Spleen (tissue), 11 donors: ENCODE results near the gene C14orf180. TPM values are rescaled to one million over a fixed set of nuclear protein-coding genes. Genes with fewer than 3 reads are reported as not detected.

Experiments
- DNase-seq: peaks from one replicate; pipeline ENCODE4 v3.0.0-alpha.2; 2020
- H3K27ac ChIP-seq, 8 donors: fragments of 200-600 bp; sonication (generic) in 7 of 8; 1 replicate in 4 of 8; 2 replicates in 4 of 8; pipeline versions ENCODE4 v1.5.0 to v1.8.0; 2016 to 2021; ENCODE audit warnings: inconsistent platforms in 4 of 8, mild to moderate bottlenecking in 4 of 8, moderate library complexity in 1 of 8
- H3K27me3 ChIP-seq, 7 donors: fragments of 200-600 bp; sonication (generic) in 6 of 7; replicated peaks in 1 of 7; 1 replicate in 4 of 7; 2 replicates in 3 of 7; pipeline versions ENCODE4 v1.5.0 to v1.8.0; 2016 to 2021; ENCODE audit warnings: inconsistent platforms in 3 of 7, mild to moderate bottlenecking in 1 of 7
- H3K36me3 ChIP-seq, 6 donors: fragments of 200-600 bp; sonication (generic) in 5 of 6; 1 replicate in 4 of 6; 2 replicates in 2 of 6; pipeline versions ENCODE4 v1.5.0 to v1.8.0; 2016 to 2021; ENCODE audit warnings: inconsistent platforms in 2 of 6
- H3K4me1 ChIP-seq, 6 donors: fragments of 200-600 bp; sonication (generic) in 5 of 6; 1 replicate in 3 of 6; 2 replicates in 3 of 6; pipeline versions ENCODE4 v1.5.0 to v1.8.0; 2016 to 2021; ENCODE audit warnings: inconsistent platforms in 3 of 6
- H3K4me3 ChIP-seq, 8 donors: fragments of 200-600 bp; sonication (generic) in 7 of 8; 1 replicate in 4 of 8; 2 replicates in 4 of 8; pipeline versions ENCODE4 v1.5.0 to v1.8.0; 2016 to 2021; ENCODE audit warnings: inconsistent platforms in 4 of 8, mild to moderate bottlenecking in 4 of 8, moderate library complexity in 2 of 8
- H3K9me3 ChIP-seq, 8 donors: fragments of 200-600 bp; sonication (generic) in 7 of 8; 1 replicate in 4 of 8; 2 replicates in 4 of 8; pipeline versions ENCODE4 v1.5.0 to v1.8.0; 2016 to 2021; ENCODE audit warnings: inconsistent platforms in 4 of 8
- POLR2A ChIP-seq, 3 donors: fragments of 450-650 bp; IDR thresholded peaks; one replicate each; pipeline ENCODE4 v1.5.1; 2017; ENCODE audit warnings: antibody characterized with exemption in 3 of 3, mild to moderate bottlenecking in 1 of 3
- POLR2AphosphoS5 ChIP-seq, 3 donors: sonication (generic); formaldehyde crosslinking; IDR thresholded peaks; one replicate each; pipeline ENCODE4 v1.5.1; 2017; ENCODE audit warnings: antibody characterized with exemption in 3 of 3
- WGBS, 5 donors: extraction: QIAGEN DNeasy Blood & Tissue Kit in 3 of 5; methylation state at CpG; one replicate each; pipeline versions ENCODE4 v1.1.5 to v1.1.7; 2013 to 2018; 5-methylcytosine and 5-hydroxymethylcytosine counted together
- intact Hi-C: fragments of 100-400 bp; cut with DNase I; formaldehyde crosslinking; loops from one replicate; pipeline ENCODE4 v1.15.0; 2023; ENCODE audit warnings: low total_unique reads
- polyA plus RNA-seq, 3 donors: library from polyadenylated mRNA; stranded (reverse); fragments of 200-250 nt; gene quantifications; one replicate each; pipeline ENCODE4 v1.2.1, GENCODE V29; 2013
- total RNA-seq, 7 donors: library from RNA; depleted of rRNA in 3 of 7; stranded (reverse); fragments of >200 nt in 3 of 7; fragmentation: NEBNext Ultra II Directional in 4 of 7; extraction: Animal tissue kit (Norgen Biotek cat#: 25700) in 4 of 7; gene quantifications; one replicate each; pipeline versions ENCODE4 v1.1.0 to v1.2.1, GENCODE V29; 2016 to 2021
- TF ChIP-seq, protein P1 (sequence below), 11 experiments: fragments of 200-600 bp in 7 of 11; fragments of 450-650 bp in 4 of 11; sonication (generic) in 4 of 11; IDR thresholded peaks in 8 of 11; conservative IDR thresholded peaks in 3 of 11; 1 replicate in 7 of 11; 2 replicates in 4 of 11; pipeline versions ENCODE4 v1.4.0 to v1.8.0; 2016 to 2021; ENCODE audit warnings: antibody characterized with exemption in 11 of 11, inconsistent platforms in 4 of 11, mild to moderate bottlenecking in 1 of 11
- donor health status: healthy with polysubstance abuse.
- donor health status: DM: no; HTN: no; CAD: no; lungs with moderate emphysema.
- donor health status: DM: no; HTN: no; CAD: no.
- donor health status: Bipolar disorder and iron deficiency.
- donor health status: healthy.
- donor health status: DM: no; HTN: no; CAD: no.
- donor health status: DM: yes; HTN: yes; CAD: no.

C14orf180 gene
- total and polyA plus RNA-seq, 10 donors: 0.17 to 0.70 (median 0.28) TPM; not detected in 5

DNA sequence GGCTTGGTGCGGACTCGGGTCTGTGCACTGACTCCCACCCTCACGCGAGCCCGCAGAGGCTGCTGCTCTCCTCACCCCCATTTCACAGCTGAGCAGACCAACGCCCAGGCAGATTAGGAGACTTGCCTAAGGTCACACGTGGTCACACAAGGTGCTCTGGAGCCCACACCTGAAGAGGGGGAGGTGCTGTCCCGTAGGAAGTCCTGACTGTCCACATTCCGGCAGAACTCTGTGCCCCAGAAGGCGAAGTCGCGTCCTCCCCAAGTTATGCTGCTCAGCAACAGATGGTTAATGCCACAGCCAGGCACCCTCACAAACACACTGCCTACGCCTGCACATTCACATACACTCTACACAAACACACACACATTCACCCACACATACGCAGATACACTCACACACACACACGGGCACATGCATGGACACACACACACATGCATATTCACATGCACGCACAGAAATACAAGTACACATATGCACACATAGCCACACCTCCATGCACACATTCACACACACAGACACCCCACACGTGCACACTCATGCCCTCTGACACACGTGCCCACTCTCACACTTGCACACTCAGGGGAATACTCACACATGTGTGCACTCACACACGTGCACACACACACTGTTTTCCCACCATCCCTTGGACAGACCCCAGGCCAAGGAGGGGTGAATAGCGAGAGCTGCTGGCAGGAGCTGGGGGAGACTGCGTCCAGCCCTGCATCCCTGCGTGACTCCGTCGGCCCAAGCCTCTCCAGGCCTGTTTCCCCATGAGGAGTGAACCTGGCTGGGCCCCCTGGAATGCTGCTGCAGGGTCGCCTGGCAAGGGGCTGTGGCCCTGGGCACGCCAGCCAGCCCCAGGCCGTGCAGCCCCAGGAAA, 4.1 kb downstream of the C14orf180 start:
- H3K27me3 ChIP-seq: peaks cover 0 to 87% (median 0%) of the 10 kb centered on the region in 7 donors
- no peak for DNase-seq
- TF ChIP-seq POLR2A (IDR thresholded peaks at IDR 0.05) (no peak), POLR2AphosphoS5 (IDR thresholded peaks at IDR 0.05) (no peak)
- TF ChIP-seq, protein P1, sequence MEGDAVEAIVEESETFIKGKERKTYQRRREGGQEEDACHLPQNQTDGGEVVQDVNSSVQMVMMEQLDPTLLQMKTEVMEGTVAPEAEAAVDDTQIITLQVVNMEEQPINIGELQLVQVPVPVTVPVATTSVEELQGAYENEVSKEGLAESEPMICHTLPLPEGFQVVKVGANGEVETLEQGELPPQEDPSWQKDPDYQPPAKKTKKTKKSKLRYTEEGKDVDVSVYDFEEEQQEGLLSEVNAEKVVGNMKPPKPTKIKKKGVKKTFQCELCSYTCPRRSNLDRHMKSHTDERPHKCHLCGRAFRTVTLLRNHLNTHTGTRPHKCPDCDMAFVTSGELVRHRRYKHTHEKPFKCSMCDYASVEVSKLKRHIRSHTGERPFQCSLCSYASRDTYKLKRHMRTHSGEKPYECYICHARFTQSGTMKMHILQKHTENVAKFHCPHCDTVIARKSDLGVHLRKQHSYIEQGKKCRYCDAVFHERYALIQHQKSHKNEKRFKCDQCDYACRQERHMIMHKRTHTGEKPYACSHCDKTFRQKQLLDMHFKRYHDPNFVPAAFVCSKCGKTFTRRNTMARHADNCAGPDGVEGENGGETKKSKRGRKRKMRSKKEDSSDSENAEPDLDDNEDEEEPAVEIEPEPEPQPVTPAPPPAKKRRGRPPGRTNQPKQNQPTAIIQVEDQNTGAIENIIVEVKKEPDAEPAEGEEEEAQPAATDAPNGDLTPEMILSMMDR (IDR thresholded peaks at IDR 0.05 in 8 of 11, conservative IDR thresholded peaks at IDR 0.05 in 3 of 11): no peak
- 70 to 81% (median 77%) methylated on average over 16 to 27 of the region's 27 CpGs for WGBS, 5 donors
- no peaks in the 10 kb centered on the region for H3K9me3 ChIP-seq
- H3K27ac ChIP-seq: no peak overlapping the region
- no peak overlapping the region for H3K4me3 ChIP-seq
- H3K36me3 ChIP-seq: no peaks in the 10 kb centered on the region
- intact Hi-C loops: no loop called here
- peaks cover 0 to 15% (median 0%) of the 10 kb centered on the region in 6 donors for H3K4me1 ChIP-seq

DNA sequence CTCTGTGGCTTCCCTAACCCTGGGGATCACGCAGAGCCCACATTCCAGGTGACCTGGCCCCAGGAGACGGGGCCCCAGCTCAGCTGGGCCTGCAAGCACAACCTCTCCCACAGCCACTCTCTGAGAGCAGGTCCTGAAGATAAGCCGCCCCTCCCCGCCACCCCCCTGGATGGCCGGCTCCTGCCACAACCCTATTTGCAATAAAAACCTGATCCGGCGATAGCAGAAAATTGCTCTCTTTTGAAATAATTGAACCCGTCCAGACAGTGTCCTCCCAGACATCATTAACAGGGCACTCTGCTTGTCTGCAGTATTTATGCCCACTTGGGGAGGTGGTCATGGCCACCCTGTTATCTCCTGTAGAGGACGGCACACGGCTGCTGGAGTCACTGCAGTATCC, 5.0 kb downstream of the C14orf180 start:
- intact Hi-C loops: no loop called here
- no peak for DNase-seq
- peaks cover 0 to 15% (median 0%) of the 10 kb centered on the region in 6 donors for H3K4me1 ChIP-seq
- 70 to 84% (median 76%) methylated on average over 7 to 10 of the region's 10 CpGs for WGBS, 5 donors
- TF ChIP-seq POLR2A (IDR thresholded peaks at IDR 0.05): no peak
- TF ChIP-seq, protein P1 (IDR thresholded peaks at IDR 0.05 in 8 of 11, conservative IDR thresholded peaks at IDR 0.05 in 3 of 11): no peak
- TF ChIP-seq POLR2AphosphoS5 (IDR thresholded peaks at IDR 0.05): no peak
- no peak overlapping the region for H3K4me3 ChIP-seq
- no peaks in the 10 kb centered on the region for H3K9me3 ChIP-seq
- H3K36me3 ChIP-seq: no peaks in the 10 kb centered on the region
- H3K27ac ChIP-seq: no peak overlapping the region
- peaks cover 0 to 87% (median 0%) of the 10 kb centered on the region in 7 donors for H3K27me3 ChIP-seq

GRCh38 chr14:104585966-104586697, 6.6 kb downstream of the C14orf180 start:
- Histone ChIP-seq H3K36me3 (no peaks in the 10 kb centered on the region), H3K4me1 (peaks cover 0 to 15% (median 0%) of the 10 kb centered on the region in 6 donors), H3K27me3 (peaks cover 0 to 81% (median 0%) of the 10 kb centered on the region in 7 donors), H3K4me3 (no peak overlapping the region), H3K9me3 (no peaks in the 10 kb centered on the region), H3K27ac (peak overlapping the region in 1 of 8 donors; percentile 52)
- DNase-seq: no peak
- WGBS, 5 donors: 68 to 81% (median 76%) methylated on average over 24 of the region's 24 CpGs
- no peak for TF ChIP-seq POLR2A (IDR thresholded peaks at IDR 0.05)
- TF ChIP-seq, protein P1 (IDR thresholded peaks at IDR 0.05 in 8 of 11, conservative IDR thresholded peaks at IDR 0.05 in 3 of 11): no peak
- TF ChIP-seq POLR2AphosphoS5 (IDR thresholded peaks at IDR 0.05): no peak
- intact Hi-C loops: no loop called here
